22Rv1 (cell line): Measurements from ENCODE around the gene ST8SIA5.

ENCODE experiments used
- H3K27ac ChIP-seq: fragments of 450-650 bp; 2 replicates; pipeline ENCODE4 v1.5.1; 2017
- ZFX ChIP-seq: fragments of 450-650 bp; IDR thresholded peaks from 2 replicates; pipeline ENCODE4 v1.6.1; 2017; ENCODE audit warnings: antibody characterized with exemption, borderline replicate concordance
- TF ChIP-seq, protein P1 (sequence below): fragments of 450-650 bp; IDR thresholded peaks from 2 replicates; pipeline ENCODE4 v1.5.1; 2017; ENCODE audit warnings: mild to moderate bottlenecking

Gene ST8SIA5

DNA sequence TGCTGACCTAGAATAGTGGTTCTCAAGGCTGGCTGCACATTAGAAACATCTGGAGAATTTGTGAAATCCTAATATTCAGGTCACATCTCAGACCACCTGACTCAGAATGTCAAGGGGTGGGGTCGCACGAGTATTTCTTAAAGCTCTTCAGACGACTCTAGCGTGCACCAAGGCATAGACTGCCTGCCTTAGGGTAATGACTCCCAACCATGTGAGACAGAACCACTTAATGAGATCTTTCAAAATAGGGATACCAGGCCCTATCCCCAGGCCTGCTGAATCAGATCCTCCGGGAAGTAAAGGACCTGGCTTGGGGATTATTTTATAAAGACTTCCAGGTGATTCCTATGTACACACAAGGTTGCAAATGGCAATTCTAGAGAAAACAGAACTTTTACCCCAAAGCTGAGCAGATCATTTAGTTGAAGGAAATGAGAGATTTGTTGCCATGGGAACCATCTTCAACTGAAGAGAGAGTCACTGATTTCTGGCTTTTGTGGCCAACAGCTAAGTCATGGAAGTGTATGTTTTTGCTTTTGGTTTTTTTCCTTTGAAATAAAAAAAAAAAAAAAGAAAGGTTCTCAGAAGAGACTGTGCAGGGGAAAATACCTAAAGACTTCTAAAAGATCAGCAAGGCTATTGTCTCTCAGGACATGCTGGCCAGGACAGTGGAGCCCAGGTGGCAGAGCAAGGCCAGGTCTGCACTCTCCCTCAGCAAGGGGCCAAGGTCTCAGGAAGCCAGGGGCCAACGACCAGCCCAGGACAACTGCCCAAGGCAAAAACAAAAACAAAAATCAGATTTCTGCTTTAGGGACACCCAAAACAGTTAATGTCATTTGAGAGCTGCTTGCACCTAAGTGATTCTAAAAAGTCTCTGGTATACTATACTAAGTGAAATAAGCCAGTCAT lies 84.5 kb downstream of the ST8SIA5 start:
- no peak for TF ChIP-seq ZFX
- TF ChIP-seq, protein P1, sequence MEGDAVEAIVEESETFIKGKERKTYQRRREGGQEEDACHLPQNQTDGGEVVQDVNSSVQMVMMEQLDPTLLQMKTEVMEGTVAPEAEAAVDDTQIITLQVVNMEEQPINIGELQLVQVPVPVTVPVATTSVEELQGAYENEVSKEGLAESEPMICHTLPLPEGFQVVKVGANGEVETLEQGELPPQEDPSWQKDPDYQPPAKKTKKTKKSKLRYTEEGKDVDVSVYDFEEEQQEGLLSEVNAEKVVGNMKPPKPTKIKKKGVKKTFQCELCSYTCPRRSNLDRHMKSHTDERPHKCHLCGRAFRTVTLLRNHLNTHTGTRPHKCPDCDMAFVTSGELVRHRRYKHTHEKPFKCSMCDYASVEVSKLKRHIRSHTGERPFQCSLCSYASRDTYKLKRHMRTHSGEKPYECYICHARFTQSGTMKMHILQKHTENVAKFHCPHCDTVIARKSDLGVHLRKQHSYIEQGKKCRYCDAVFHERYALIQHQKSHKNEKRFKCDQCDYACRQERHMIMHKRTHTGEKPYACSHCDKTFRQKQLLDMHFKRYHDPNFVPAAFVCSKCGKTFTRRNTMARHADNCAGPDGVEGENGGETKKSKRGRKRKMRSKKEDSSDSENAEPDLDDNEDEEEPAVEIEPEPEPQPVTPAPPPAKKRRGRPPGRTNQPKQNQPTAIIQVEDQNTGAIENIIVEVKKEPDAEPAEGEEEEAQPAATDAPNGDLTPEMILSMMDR = no peak
- H3K27ac ChIP-seq = no peak overlapping the region

DNA sequence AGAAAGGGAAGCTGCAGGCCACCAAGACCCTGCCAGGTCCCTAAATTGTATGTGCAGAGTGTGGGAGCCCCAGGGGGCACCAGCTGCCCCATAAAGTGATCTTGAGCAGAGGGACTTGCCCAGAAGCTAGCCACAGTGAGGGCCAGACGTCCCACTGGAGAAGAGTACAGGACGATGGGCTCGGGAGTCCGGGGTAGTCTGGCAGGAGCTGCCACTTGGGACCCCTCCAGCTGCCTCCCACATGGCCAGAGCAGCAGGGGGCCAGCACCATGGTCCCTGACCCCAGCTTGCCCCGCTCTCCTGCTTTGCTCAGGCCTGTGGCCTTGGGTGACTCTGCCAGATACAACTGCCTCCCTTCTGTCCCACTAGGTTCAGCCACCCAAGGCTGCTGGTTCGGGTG lies 88.2 kb downstream of the ST8SIA5 start:
- no peak overlapping the region for H3K27ac ChIP-seq
- TF ChIP-seq, protein P1 = no peak
- no peak for TF ChIP-seq ZFX

DNA sequence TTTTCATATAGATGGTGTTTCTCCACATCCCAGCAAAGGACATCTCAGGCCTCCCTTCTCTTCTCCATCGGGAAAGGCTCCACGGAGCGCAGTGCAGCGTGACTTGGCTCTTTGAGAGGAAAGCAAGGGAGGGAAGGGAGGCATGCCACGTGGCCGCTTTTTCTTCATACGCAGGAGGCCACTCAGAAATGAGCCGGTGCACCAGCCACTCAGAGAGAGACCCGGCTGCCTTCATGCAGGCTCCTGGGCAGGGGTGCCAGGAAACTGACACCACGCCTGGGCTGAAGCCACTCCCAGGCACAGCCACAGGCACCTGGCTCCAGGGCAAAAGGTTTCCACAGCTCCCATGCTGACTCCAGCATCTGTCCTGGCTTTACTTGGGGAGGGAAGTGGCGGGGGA lies 88.7 kb downstream of the ST8SIA5 start:
- H3K27ac ChIP-seq = no peak overlapping the region
- no peak for TF ChIP-seq ZFX
- TF ChIP-seq, protein P1 = no peak

DNA sequence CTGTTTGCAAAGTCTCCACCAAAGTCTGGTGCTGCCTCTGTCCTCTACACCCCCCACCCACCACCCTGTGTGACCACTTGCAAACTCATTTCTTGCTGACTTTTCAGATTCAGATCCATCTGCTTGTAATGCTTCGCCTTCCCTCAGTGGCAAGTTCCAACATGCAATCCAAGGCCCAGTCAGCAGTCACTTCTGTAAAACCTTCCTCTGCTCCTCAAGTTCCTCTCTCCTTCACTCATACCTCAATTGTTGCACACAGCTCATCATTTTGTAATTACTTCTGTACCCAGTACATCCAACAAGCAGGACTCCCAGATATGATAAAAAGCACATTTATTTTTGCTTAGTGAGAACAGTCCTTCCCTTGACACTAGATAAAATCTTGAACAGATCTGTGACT lies 93.3 kb downstream of the ST8SIA5 start:
- H3K27ac ChIP-seq = no peak overlapping the region
- TF ChIP-seq ZFX = no peak
- TF ChIP-seq, protein P1 = no peak

DNA sequence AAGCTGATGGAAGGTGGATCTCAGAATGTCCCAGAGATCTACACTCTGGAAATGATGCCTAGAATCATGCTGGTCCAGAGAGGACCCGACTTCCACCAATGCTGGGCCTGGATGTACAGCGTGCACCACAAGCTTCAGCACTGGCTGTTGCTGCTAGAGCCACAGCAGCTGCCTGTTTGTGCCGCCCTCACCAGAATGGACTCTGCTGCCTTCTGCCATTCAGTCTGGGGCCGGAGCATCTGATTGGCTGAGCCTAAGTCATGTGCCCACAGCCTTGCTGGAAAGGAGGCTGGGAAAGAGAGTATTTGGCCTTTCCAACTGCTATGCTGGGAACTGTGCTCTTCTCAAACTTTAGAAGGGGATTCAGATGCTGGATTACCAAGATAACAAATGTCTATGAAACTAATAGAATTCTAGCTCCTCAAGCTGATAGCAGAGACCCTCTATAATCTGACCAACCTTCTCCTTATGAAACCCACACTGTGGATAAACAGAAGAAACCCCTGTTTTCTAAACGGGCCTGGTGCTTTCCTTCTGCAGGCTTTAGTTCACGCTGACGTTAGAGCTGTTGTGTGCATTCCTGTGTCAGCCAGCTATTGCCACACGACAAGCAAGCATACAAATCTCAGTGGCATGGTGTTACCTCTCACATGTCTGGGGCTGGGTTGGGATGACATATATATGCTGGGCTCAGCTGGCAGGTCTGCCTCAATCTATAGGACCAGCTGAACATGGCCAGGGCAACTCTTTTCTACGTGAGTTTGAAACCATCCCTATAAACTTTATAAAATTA lies 95.7 kb downstream of the ST8SIA5 start:
- no peak overlapping the region for H3K27ac ChIP-seq
- TF ChIP-seq, protein P1 = no peak
- TF ChIP-seq ZFX = no peak

DNA sequence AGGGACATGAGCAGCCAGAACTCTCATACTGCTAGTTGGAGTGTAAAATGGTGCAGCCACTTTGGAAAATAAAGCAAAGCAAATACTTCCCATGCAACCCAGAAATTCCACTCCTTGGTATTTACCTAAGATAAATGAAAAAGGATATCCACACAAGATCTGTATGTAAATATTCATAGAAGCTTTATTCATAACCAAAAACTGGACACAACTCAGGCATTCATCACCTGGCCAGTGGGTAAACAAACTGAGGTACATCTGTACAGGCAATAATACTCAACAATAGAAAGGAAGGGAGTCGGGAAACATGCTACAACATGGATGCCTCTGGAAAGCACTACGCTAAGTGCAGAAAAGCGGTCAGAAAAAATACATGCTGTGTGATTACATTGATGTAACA lies 97.4 kb downstream of the ST8SIA5 start:
- H3K27ac ChIP-seq = no peak overlapping the region
- TF ChIP-seq, protein P1 = no peak
- no peak for TF ChIP-seq ZFX
